ENCODE measurements around the gene OCA2. TPM values are rescaled to one million over a fixed set of nuclear protein-coding genes. Genes with fewer than 3 reads are reported as not detected.

Gene OCA2
- total RNA-seq, 2 donors from 2014 or later, result 0.31 TPM; not detected in 1

DNA sequence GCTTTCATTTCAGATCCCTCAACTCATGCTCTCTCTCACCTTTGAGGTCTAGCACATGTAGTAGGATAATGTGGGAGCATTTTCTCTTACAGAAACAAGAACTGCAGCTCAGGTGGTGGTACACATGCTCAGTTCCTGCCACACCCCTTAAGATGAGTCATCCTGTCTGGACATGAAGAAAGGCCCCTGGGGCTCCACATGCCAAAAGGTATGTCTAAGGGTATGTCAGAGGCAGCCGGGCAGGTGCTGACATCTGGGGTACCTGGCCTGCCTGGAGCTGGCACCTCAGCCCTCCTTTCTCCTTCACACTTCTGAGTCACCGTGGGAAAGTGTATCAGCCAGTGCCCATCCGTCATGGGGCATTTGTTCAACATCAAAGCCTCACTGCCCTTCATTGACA, 209.9 kb downstream of the OCA2 start:
- H3K9me3 ChIP-seq, result peaks cover 0 to 40% of the 10 kb centered on the region in 2 donors
- DNase-seq (ENCODE audit: low spot score), result no peak

DNA sequence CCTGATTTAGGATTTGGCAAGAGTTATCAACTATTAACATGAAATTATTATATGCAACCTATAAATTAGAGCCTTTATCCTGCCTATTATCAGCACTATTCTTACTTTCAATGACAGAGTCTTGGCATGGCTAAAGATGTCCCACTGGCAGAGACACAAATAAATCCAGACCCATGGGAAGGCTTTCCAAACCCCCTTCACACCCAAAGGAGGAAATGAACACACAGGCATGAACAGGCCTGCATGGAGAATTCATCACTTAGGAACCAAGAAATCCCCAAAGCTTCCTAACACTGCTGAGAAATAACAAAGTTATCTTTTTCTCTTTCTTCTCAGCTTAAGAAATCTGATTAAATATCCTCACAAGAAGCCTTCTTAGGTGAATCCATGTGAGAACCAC, 213.9 kb downstream of the OCA2 start:
- no peak for DNase-seq (ENCODE audit: low spot score)
- no peak for TF ChIP-seq CTCF (IDR thresholded peaks at IDR 0.05)
- H3K27ac ChIP-seq, result no peak overlapping the region

More for the DNA sequence above, 209.9 kb downstream of the OCA2 start:
- H3K36me3 ChIP-seq, result no peaks in the 10 kb centered on the region
- no peak overlapping the region for H3K27ac ChIP-seq
- H3K27me3 ChIP-seq, result no peaks in the 10 kb centered on the region
- no peaks in the 10 kb centered on the region for H3K4me1 ChIP-seq
- TF ChIP-seq CTCF (IDR thresholded peaks at IDR 0.05), result no peak
- H3K4me3 ChIP-seq, result no peak overlapping the region

DNA sequence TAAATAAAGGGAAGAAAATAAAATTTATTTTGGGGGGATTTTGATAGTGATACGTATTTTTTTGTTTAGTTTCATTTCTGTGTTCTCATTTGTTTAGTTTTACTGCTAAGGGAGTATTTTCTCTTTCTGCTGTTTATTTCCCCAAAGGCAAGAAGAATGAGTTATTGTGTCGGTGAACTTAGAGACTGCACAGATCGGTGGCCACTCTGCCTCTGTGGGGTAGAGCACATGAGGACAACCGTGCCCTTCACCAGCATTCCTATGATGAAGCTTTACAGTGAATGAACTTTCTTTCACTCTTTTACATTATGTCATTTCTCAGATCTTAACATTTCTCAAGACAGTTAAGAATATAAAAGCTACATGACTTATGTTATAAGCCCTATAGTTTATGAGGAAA, 214.4 kb downstream of the OCA2 start:
- Histone ChIP-seq H3K36me3 (no peaks in the 10 kb centered on the region), H3K4me3 (no peak overlapping the region), H3K9me3 (peaks cover 0 to 21% of the 10 kb centered on the region in 2 donors), H3K27ac (no peak overlapping the region), H3K4me1 (no peaks in the 10 kb centered on the region), H3K27me3 (no peaks in the 10 kb centered on the region)
- no peak for TF ChIP-seq CTCF (IDR thresholded peaks at IDR 0.05)
- no peak for DNase-seq (ENCODE audit: low spot score)

More for the DNA sequence above, 213.9 kb downstream of the OCA2 start:
- no peaks in the 10 kb centered on the region for H3K4me1 ChIP-seq
- no peak overlapping the region for H3K4me3 ChIP-seq
- no peaks in the 10 kb centered on the region for H3K36me3 ChIP-seq
- H3K27me3 ChIP-seq, result no peaks in the 10 kb centered on the region
- peaks cover 0 to 19% of the 10 kb centered on the region in 2 donors for H3K9me3 ChIP-seq

GRCh38 chr15:27878841-27879240, 220.3 kb downstream of the OCA2 start:
- no peak for TF ChIP-seq CTCF (IDR thresholded peaks at IDR 0.05)
- Histone ChIP-seq H3K4me1 (no peaks in the 10 kb centered on the region), H3K9me3 (peaks cover 0 to 22% of the 10 kb centered on the region in 2 donors), H3K36me3 (no peaks in the 10 kb centered on the region), H3K27ac (no peak overlapping the region), H3K27me3 (no peaks in the 10 kb centered on the region), H3K4me3 (no peak overlapping the region)
- no peak for DNase-seq (ENCODE audit: low spot score)

DNA sequence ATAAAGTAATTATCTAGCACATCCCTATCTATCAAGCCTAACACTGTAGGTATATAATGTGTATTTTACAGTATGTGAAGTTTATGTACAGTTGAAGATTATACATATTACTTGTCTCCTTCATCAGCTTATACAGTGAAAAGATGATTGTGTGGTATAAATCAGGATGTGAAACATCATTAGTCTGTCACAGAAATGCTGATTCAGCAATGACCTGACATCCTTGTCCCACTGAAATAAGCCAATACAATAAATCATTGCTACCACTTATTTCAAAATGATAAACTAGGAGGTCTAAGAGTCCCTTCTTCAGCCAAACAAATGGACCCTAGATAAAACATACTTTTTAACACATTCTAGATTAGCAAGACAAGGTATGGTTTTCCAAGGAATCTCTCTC, 225.3 kb downstream of the OCA2 start:
- Histone ChIP-seq H3K27me3 (no peaks in the 10 kb centered on the region), H3K36me3 (no peaks in the 10 kb centered on the region)
- TF ChIP-seq CTCF (IDR thresholded peaks at IDR 0.05), result no peak

GRCh38 chr15:27873039-27873438, 226.1 kb downstream of the OCA2 start:
- no peak for TF ChIP-seq CTCF (IDR thresholded peaks at IDR 0.05)
- DNase-seq (ENCODE audit: low spot score), result no peak
- no peaks in the 10 kb centered on the region for H3K27me3 ChIP-seq
- no peaks in the 10 kb centered on the region for H3K9me3 ChIP-seq
- no peak overlapping the region for H3K4me3 ChIP-seq
- H3K36me3 ChIP-seq, result no peaks in the 10 kb centered on the region
- no peaks in the 10 kb centered on the region for H3K4me1 ChIP-seq
- no peak overlapping the region for H3K27ac ChIP-seq

More for the DNA sequence above, 225.3 kb downstream of the OCA2 start:
- DNase-seq (ENCODE audit: low spot score), result no peak
- Histone ChIP-seq H3K4me3 (no peak overlapping the region), H3K4me1 (no peaks in the 10 kb centered on the region), H3K9me3 (no peaks in the 10 kb centered on the region), H3K27ac (no peak overlapping the region)

All from right atrium auricular region (tissue), 2 donors.